Measurements from ENCODE around the gene CTU2.

CTU2 gene

DNA sequence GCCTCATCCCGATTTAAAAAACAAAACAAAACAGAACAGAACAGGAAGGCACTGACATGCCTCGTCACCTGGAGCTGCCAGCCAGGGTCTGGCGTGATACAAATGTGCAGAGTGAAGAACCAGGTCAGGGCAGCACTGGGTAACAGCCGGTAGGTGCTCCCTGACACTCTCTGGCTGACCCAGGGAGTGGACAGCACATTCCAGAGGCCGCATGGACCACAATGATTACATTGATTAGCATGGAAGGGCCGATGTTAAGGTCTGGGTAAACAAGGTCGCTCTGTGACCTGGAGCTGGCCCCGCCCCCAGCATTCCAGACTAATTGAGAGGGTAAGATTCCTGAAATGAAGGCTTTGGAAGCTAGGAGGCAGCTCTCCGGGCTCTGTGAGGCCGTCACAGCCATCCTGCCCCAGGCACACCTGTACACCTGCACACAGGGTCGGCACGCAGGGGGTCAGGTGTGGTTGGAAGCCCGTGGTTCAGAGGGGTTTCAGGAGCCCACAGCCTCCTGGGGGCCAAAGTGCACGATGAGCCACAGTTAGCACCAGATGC is 57.3 kb downstream of the CTU2 start:
- H3K36me3 ChIP-seq (ENCODE audit: low read depth), result peaks cover 16% of the 10 kb centered on the region

DNA sequence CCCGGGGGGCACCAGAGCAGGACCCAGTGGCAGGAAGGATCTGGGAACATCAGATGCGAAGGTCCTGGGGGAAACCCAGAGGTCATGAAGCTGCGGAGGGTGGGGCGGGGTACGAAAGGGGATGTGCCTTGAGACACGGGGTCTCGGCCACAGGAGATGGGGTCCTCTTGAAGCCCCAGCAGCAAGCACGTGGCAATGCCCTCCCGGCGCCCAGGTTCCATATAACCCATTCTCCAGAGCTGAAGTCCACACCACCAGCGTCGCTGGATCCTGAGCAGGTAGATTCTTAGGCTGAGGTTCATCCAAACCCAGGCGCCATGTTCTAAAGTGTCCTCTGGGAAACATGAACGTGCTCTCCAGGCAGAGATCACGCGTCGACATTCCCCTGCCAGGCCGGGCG is 57.8 kb downstream of the CTU2 start:
- H3K4me3 ChIP-seq (ENCODE audit: severe bottlenecking), result no peak overlapping the region
- H3K4me1 ChIP-seq (ENCODE audit: insufficient read depth, poor library complexity, severe bottlenecking), result peaks cover 13% of the 10 kb centered on the region
- H3K36me3 ChIP-seq (ENCODE audit: low read depth), result peaks cover 13% of the 10 kb centered on the region

More for the DNA sequence above, 57.3 kb downstream of the CTU2 start:
- Histone ChIP-seq H3K4me1 (ENCODE audit: insufficient read depth, poor library complexity, severe bottlenecking) (peaks cover 13% of the 10 kb centered on the region), H3K27me3 (ENCODE audit: insufficient read depth, poor library complexity, severe bottlenecking) (no peaks in the 10 kb centered on the region), H3K4me3 (ENCODE audit: severe bottlenecking) (no peak overlapping the region), H3K9me3 (ENCODE audit: severe bottlenecking) (no peaks in the 10 kb centered on the region), H3K27ac (ENCODE audit: poor library complexity, severe bottlenecking) (no peak overlapping the region)
- ATAC-seq (ENCODE audit: low read depth), result no peak
- TF ChIP-seq, protein P1, sequence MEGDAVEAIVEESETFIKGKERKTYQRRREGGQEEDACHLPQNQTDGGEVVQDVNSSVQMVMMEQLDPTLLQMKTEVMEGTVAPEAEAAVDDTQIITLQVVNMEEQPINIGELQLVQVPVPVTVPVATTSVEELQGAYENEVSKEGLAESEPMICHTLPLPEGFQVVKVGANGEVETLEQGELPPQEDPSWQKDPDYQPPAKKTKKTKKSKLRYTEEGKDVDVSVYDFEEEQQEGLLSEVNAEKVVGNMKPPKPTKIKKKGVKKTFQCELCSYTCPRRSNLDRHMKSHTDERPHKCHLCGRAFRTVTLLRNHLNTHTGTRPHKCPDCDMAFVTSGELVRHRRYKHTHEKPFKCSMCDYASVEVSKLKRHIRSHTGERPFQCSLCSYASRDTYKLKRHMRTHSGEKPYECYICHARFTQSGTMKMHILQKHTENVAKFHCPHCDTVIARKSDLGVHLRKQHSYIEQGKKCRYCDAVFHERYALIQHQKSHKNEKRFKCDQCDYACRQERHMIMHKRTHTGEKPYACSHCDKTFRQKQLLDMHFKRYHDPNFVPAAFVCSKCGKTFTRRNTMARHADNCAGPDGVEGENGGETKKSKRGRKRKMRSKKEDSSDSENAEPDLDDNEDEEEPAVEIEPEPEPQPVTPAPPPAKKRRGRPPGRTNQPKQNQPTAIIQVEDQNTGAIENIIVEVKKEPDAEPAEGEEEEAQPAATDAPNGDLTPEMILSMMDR (IDR thresholded peaks at IDR 0.05; ENCODE audit: poor library complexity, severe bottlenecking), result no peak
- DNase-seq (ENCODE audit: low spot score), result no peak

DNA sequence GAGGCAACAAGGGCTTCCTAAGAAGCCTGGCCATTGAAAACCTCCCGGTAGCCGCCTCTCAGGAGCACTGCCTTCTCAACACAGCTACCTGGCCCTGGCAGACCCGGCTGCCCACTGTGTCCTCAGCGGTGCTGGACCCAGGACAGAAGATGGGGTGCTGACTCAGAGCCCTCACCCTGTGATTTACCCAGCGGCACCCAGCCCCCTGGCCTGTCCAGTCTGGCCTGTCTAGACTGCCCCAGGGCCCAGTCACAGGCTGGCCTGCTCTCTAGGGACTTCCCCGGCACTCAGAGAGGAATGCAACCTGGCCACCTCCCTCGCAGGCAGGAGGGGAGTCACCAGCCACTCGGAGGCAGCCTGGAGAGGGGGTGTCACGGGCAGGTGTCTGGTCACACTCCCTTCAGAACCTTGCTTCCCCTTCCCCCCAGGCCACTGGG is 58.6 kb downstream of the CTU2 start:
- H3K9me3 ChIP-seq (ENCODE audit: severe bottlenecking), result no peaks in the 10 kb centered on the region
- peak; percentile 83 for ATAC-seq (ENCODE audit: low read depth)
- H3K4me3 ChIP-seq (ENCODE audit: severe bottlenecking), result no peak overlapping the region
- peak overlapping the region; percentile 21 for H3K27ac ChIP-seq (ENCODE audit: poor library complexity, severe bottlenecking)
- TF ChIP-seq, protein P1 (IDR thresholded peaks at IDR 0.05; ENCODE audit: poor library complexity, severe bottlenecking), result no peak
- no peaks in the 10 kb centered on the region for H3K27me3 ChIP-seq (ENCODE audit: insufficient read depth, poor library complexity, severe bottlenecking)
- peaks cover 12% of the 10 kb centered on the region for H3K36me3 ChIP-seq (ENCODE audit: low read depth)
- no peak for DNase-seq (ENCODE audit: low spot score)
- peaks cover 16% of the 10 kb centered on the region for H3K4me1 ChIP-seq (ENCODE audit: insufficient read depth, poor library complexity, severe bottlenecking)

More for the DNA sequence above, 57.8 kb downstream of the CTU2 start:
- DNase-seq (ENCODE audit: low spot score), result no peak
- ATAC-seq (ENCODE audit: low read depth), result no peak
- peak overlapping the region; percentile 21 for H3K27ac ChIP-seq (ENCODE audit: poor library complexity, severe bottlenecking)
- no peaks in the 10 kb centered on the region for H3K27me3 ChIP-seq (ENCODE audit: insufficient read depth, poor library complexity, severe bottlenecking)
- no peaks in the 10 kb centered on the region for H3K9me3 ChIP-seq (ENCODE audit: severe bottlenecking)
- TF ChIP-seq, protein P1 (IDR thresholded peaks at IDR 0.05; ENCODE audit: poor library complexity, severe bottlenecking), result no peak

Measured in RWPE2 (cell line).